NCI-H524 (cell line): ENCODE data around the gene CELF1.

Experiments used
- DNase-seq, 2 experiments: peaks; one replicate each; lab custom pipeline; 2025; lab: John Stamatoyannopoulos, UW

The CELF1 gene

GRCh38 chr11:47483457-47483856 lies 69.5 kb downstream of the CELF1 start:
- no peak for DNase-seq

- no peak for DNase-seq
Observed at GRCh38 chr11:47480762-47481161, 72.2 kb downstream of the CELF1 start.

- DNase-seq = no peak
Observed at GRCh38 chr11:47478651-47479329, 74.1 kb downstream of the CELF1 start.

GRCh38 chr11:47477753-47478152 lies 75.2 kb downstream of the CELF1 start:
- no peak for DNase-seq

GRCh38 chr11:47477323-47477722 lies 75.6 kb downstream of the CELF1 start:
- DNase-seq = no peak

- no peak for DNase-seq
Observed at GRCh38 chr11:47470671-47471070, 82.3 kb downstream of the CELF1 start.

GRCh38 chr11:47469361-47470179 lies 83.4 kb downstream of the CELF1 start:
- DNase-seq = no peak

- DNase-seq = no peak
Observed at GRCh38 chr11:47468598-47469214, 84.2 kb downstream of the CELF1 start.

- DNase-seq = peak in 1 of 2 experiments; percentile 61
Observed at GRCh38 chr11:47467357-47467756, 85.6 kb downstream of the CELF1 start.

GRCh38 chr11:47466701-47467250 lies 86.2 kb downstream of the CELF1 start:
- peak in 1 of 2 experiments; percentile 16 for DNase-seq

- DNase-seq = no peak
Observed at GRCh38 chr11:47466201-47466600, 86.7 kb downstream of the CELF1 start.

GRCh38 chr11:47464483-47464882 lies 88.4 kb downstream of the CELF1 start:
- peak; percentile 41 to 84 for DNase-seq

GRCh38 chr11:47461876-47462275 lies 91.1 kb downstream of the CELF1 start:
- peak in 1 of 2 experiments; percentile 14 for DNase-seq

GRCh38 chr11:47460571-47461235 lies 92.2 kb downstream of the CELF1 start:
- DNase-seq = no peak

- DNase-seq = peak; percentile 44 to 71
Observed at GRCh38 chr11:47454258-47454671, 98.7 kb downstream of the CELF1 start.

- no peak for DNase-seq
Observed at GRCh38 chr11:47453365-47453764, 99.6 kb downstream of the CELF1 start.

- DNase-seq = no peak
Observed at GRCh38 chr11:47451990-47452389, 100.9 kb downstream of the CELF1 start.

GRCh38 chr11:47451436-47451835 lies 101.5 kb downstream of the CELF1 start:
- no peak for DNase-seq

- DNase-seq = no peak
Observed at GRCh38 chr11:47449541-47449940, 103.4 kb downstream of the CELF1 start.

- peak in 1 of 2 experiments; percentile 62 for DNase-seq
Observed at GRCh38 chr11:47448566-47449427, 104.1 kb downstream of the CELF1 start, which contains the start of gene RAPSN. TSS of gene RAPSN (minus strand) at chr11:47449136. CDS start at chr11:47448964, 172 bp downstream.

GRCh38 chr11:47447906-47448305 lies 105.0 kb downstream of the CELF1 start:
- DNase-seq = no peak
